NCI-H1092 (cell line): ENCODE data around the gene PAQR7.
"Not testable (repeated sequence)": the region's sequence is repeated elsewhere in the genome, so short reads cannot be mapped to it uniquely, and the experiment has no call there.

Experiments used
- DNase-seq: peaks from one replicate; lab custom pipeline; 2025; lab: John Stamatoyannopoulos, UW

The PAQR7 gene

GRCh38 chr1:25845664-25846063 is 29.8 kb downstream of the PAQR7 start:
- no peak for DNase-seq

DNA sequence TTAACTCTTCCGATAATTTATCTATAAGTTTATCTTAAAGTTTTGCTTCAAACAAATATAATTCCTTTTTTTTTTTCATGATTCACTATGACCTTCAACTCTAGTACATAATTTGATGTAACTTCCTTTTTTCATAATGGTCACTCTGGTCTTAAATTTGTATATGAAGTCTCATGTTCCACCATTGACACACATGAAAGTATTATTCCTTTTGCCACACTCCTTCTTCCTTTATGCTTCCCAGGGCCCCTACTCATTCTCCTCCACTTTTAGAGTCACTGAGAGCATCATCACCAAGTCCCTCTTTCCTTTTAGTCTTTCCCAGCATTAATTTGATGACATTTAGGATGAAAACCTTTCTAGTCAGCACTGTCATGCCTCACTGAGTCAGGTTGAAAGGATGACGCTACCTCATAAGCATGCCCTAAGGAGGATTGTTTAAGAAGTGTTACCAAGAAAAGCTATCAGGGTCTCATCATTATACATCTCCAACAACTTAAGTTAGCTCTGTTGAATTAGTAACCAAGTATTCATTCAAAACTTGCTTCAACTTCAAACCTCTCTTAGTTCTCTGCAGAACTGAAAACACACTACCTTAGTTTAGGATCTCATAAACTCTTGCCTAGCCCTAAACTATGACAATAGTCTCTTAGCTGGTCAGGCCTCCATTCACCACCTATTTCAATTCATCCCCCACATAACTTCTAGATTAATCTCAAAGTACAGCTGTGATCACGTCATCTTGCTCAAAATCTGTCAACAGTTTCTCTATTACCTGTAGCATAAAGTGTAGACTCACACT is 30.8 kb downstream of the PAQR7 start:
- no peak for DNase-seq

- DNase-seq = no peak
Measured at GRCh38 chr1:25843483-25843882, 32.0 kb downstream of the PAQR7 start.

GRCh38 chr1:25839808-25840207 is 35.7 kb downstream of the PAQR7 start:
- DNase-seq = not testable (repeated sequence)

GRCh38 chr1:25837262-25837875 is 38.1 kb downstream of the PAQR7 start:
- no peak for DNase-seq

- no peak for DNase-seq
Measured at GRCh38 chr1:25836695-25837094, 38.8 kb downstream of the PAQR7 start.

DNA sequence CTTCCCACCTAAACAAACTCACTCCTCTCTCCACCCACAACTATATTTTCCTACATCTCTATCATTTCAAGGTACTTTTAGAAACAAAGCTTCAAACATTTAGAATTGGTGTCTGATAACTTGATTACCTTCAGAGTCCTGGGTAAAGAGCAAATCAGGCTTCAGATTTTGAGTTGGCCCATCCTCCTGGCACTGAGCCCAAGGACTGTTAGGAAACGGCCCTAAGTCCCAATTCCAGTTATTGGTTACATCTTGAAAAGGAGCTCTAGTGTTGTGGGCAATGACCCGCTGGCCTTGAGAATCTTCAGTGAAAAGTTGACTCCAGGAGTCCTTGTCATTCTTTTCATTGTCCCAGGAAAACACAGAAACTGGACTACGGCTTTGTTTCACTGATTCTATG is 40.6 kb downstream of the PAQR7 start:
- DNase-seq = no peak

GRCh38 chr1:25833158-25833557 is 42.4 kb downstream of the PAQR7 start:
- no peak for DNase-seq

DNA sequence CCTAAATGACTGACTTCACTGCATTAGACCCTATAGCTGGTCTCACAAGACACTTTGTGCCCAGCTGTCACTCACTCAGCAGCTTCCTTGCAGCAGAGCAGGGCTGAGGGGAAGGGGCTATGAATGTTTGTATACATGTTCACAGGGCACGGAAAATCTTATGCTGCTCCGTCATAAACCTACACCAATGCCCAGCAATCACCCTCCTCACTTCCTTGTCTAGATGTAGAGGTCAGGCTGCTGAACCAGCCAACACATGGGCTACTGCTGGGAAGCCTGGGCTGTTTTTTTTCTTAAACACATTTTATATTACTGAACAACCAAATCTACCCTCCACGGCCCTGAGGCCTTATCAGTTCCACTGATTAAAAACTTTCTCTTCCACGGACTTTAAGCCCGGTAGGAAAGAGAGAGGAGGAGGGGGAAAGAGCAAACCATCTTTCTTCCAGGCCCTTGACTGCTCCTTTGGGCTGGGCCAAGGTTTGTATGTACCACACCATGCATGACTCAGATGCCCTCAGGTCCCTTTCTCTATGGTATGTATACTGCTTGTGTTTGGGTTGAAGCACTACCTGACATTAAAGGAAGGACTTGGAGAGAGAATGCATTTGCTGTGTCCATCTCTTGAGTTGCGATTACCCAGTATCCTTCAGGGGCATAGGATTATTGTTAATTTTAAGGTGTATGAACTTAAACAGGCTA is 43.0 kb downstream of the PAQR7 start:
- no peak for DNase-seq

GRCh38 chr1:25831569-25832196 is 43.8 kb downstream of the PAQR7 start:
- DNase-seq = no peak

DNA sequence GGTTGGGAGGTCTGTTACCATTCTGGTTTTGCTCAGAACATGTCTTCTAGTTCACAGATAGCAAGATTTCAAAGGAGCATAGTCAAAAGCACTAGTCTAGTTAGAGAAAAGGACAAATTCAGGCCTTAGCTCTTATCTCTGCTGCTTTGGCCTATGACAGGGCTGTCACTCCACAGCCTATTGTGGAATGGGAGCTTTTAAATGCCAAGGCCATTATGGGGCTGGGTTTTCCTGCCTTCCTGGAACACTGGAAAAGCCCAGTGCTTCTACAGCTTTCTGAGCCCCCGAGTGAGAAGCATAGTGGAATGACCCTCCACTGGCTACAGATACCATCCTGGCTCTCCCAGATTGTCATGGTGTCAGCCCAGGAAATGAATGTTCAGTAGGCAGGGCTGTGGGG is 46.5 kb downstream of the PAQR7 start:
- no peak for DNase-seq

DNA sequence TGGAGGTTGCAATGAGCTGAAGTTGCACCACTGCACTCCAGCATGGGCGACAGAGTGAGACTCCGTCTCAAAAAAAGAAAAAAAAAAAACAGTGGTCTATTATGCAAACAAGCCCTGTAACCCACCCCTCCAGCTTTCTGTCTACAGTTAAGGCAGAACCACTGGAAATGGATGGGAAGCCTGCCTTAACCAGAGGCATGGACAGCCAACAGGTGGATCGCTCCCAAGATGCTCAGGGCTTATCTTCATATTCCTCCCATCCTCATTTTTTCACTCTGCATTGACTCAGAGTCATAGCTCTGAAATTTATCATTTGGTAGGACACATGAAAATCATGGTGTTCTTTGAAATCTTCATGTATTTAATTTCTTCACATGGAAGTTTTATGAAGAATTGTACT is 47.0 kb downstream of the PAQR7 start:
- no peak for DNase-seq

DNA sequence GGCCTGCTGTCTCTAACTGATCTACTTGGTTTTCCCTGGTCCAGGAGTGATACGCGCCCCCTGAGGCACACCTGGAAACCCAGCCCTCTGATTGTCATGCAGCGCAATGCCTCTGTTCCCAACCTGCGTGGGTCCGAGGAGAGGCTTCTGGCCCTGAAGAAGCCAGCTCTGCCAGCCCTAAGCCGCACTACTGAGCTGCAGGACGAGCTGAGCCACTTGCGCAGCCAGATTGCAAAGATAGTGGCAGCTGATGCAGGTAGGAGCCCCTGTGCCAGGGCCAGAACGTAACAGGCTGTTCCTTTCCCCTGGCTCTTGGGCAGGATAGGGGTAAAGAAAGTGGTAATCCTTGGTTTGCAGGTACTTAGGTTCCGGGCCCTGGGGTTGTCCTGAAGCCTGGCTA is 48.9 kb downstream of the PAQR7 start:
- DNase-seq = no peak

DNA sequence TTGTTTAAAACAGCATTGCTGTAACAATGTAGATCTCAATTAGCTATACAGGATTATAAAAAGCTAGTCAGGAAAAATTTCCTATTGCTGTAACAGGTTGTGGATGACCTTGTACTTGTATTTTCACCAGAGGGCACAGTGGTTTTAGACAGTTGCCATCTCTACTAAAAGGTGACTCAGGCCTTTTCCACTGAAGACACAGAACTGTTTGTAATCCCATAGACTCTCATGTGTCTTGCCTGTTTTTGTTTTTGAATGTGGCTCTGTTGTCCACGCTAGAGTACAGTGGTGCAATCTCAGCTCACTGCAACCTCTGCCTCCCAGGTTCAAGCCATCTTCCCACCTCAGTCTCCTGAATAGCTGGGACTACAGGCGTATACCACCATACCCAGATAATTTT is 49.9 kb downstream of the PAQR7 start:
- DNase-seq = no peak

DNA sequence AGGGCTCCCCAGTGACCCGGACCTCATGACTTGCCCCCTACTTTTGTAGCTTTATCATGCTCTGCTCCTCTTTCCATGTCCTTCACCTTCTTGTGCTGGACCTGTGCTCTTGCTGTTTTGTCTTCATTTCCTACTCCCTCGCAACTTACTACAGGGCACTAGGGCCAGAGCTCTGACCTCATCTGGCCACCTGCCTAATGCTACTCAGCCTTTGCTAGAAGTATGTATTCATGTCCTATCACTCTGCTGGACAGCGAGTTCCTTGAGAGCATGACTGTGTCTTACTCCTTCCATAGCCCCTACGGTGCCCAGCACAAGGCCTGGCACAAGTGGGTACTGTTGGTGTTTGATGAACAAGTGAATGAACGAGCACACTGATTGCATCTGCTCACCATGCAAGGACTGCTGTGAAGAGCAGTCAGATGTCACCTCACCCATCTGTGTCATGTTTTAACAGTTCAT is 53.8 kb downstream of the PAQR7 start:
- DNase-seq = no peak

DNA sequence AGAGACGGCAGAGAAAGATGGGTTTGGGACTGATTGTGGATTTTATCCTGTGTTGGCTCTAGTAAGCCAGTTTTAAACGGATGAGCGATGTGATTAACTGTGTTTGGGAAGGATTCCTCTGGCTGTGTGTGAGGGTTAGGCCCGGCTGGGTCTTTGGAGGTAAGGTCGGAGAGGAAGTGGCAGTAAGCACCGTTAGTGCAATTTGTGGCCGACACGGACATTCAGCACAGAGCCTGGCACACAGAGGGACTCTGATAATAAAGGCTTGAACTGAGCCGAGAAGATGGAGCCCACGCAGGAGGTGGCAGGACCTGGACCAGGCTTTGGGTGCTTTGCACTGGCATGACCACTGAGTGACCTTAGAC is 54.4 kb downstream of the PAQR7 start:
- DNase-seq = no peak

DNA sequence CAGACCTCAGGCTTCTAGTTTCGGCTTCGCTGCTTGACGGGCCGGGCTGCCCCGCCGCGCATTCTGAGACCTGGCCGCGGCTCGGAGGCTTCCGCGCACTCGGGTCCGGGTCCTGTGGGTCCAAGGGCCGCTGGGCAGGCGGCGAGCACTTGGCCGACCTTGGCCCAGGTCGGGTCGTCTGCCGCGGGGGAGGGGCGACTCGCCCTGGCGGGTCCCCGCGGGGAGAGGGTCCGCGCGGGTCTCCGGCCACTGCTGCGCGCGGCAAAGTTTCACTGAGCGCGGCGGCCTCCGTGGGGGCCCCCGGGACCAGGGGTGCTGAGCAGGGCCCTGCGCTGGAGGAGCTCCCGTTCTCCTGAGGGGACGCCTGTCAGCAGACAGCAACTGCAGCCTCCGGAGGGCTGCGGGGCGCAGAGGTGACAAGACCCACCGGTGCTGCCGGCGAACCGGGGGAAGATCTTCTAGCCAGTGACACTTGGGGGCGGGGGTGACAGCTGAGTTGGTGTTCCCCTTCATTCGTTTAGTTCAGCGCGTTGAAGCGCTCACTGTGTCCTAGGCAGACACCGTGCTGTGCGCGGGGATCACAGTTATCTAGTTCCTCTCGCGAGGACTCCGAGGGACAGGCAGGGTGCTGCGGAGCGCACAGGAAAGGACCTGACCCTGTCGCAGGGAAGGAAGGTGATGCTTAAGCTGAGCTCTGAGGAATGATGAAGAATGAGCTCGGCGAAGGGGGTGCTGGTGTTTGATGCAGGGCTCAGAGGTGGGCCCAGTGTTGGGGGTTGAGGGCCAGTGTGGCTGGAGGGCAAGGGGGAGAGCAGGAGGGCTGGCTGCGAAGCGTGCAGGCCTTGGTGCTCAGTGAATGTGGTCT is 55.0 kb downstream of the PAQR7 start:
- DNase-seq = peak; percentile 56

GRCh38 chr1:25819491-25820246 is 55.8 kb downstream of the PAQR7 start, which contains the start of gene MTFR1L:
MTFR1L (plus strand) TSS chr1:25819954; CDS start chr1:25823105, 3,151 bp downstream.
- peak; percentile 75 for DNase-seq

DNA sequence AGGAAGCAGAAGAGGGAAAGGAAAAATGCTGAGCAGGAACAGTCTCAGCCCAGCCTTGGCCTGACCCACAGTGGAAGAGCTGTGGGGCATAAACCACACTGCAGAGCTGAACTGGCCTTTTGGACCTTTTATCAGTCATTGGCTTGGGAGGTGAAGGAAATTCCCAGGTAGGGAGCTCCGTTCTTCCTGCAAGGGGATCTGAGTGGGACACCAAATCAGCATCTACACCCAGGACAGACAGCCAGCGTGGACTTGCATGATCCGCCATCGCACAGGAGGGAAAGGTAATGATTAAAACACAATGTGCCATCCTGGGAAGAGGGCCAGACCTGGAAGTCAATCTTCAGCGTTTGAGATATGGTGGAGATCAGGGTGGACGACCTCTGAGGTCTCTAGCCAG is 56.9 kb downstream of the PAQR7 start:
- no peak for DNase-seq

- DNase-seq = no peak
Measured at GRCh38 chr1:25817840-25818501, 57.5 kb downstream of the PAQR7 start.
